ENCODE measurements around the gene PGAP3.

Gene PGAP3

GRCh38 chr17:39709319-39709997, 21.6 kb upstream of the PGAP3 start:
- Histone ChIP-seq H3K79me2 (ENCODE audit: insufficient read depth, low read length) (no peaks in the 10 kb centered on the region), H4K20me1 (ENCODE audit: insufficient read depth, low read length, poor library complexity, severe bottlenecking) (no peaks in the 10 kb centered on the region), H3K36me3 (ENCODE audit: insufficient read depth, low read length) (no peaks in the 10 kb centered on the region), H3F3A (ENCODE audit: low read depth) (no peaks in the 10 kb centered on the region), H3K4me2 (ENCODE audit: low read depth, low read length, poor library complexity, severe bottlenecking) (no peak overlapping the region), H2AFZ (ENCODE audit: low read length) (no peak overlapping the region), H3K9me2 (replicated peaks; ENCODE audit: low read depth, low read length) (no peaks in the 10 kb centered on the region), H3K9me3 (ENCODE audit: insufficient read depth, low read depth, low read length) (no peaks in the 10 kb centered on the region), H3K9ac (ENCODE audit: low read depth, low read length, poor library complexity, severe bottlenecking) (no peak overlapping the region), H3K4me3 (ENCODE audit: low read length, poor library complexity, severe bottlenecking) (no peak overlapping the region), H3K27me3 (ENCODE audit: insufficient read depth, low read length, poor library complexity, severe bottlenecking) (no peaks in the 10 kb centered on the region), H3K4me1 (ENCODE audit: insufficient read depth, low read length, poor library complexity, severe bottlenecking) (peaks cover 16% of the 10 kb centered on the region)
- TF ChIP-seq EZH2phosphoT487 (IDR thresholded peaks at IDR 0.05; ENCODE audit: borderline replicate concordance) (no peak), CTCF (conservative IDR thresholded peaks at IDR 0.05; ENCODE audit: low read length) (no peak)

GRCh38 chr17:39706921-39707337, 19.1 kb upstream of the PGAP3 start:
- H3K36me3 ChIP-seq (ENCODE audit: insufficient read depth, low read length): no peaks in the 10 kb centered on the region
- H3K4me1 ChIP-seq (ENCODE audit: insufficient read depth, low read length, poor library complexity, severe bottlenecking): peaks cover 16% of the 10 kb centered on the region
- no peaks in the 10 kb centered on the region for H3K9me3 ChIP-seq (ENCODE audit: insufficient read depth, low read depth, low read length)
- H3K9me2 ChIP-seq (replicated peaks; ENCODE audit: low read depth, low read length): no peaks in the 10 kb centered on the region
- no peaks in the 10 kb centered on the region for H3F3A ChIP-seq (ENCODE audit: low read depth)
- TF ChIP-seq EZH2phosphoT487 (IDR thresholded peaks at IDR 0.05; ENCODE audit: borderline replicate concordance) (no peak), CTCF (conservative IDR thresholded peaks at IDR 0.05; ENCODE audit: low read length) (no peak)
- no peak overlapping the region for H2AFZ ChIP-seq (ENCODE audit: low read length)
- no peaks in the 10 kb centered on the region for H3K27me3 ChIP-seq (ENCODE audit: insufficient read depth, low read length, poor library complexity, severe bottlenecking)
- H4K20me1 ChIP-seq (ENCODE audit: insufficient read depth, low read length, poor library complexity, severe bottlenecking): no peaks in the 10 kb centered on the region
- no peak overlapping the region for H3K9ac ChIP-seq (ENCODE audit: low read depth, low read length, poor library complexity, severe bottlenecking)
- H3K4me3 ChIP-seq (ENCODE audit: low read length, poor library complexity, severe bottlenecking): no peak overlapping the region
- no peaks in the 10 kb centered on the region for H3K79me2 ChIP-seq (ENCODE audit: insufficient read depth, low read length)
- no peak overlapping the region for H3K4me2 ChIP-seq (ENCODE audit: low read depth, low read length, poor library complexity, severe bottlenecking)

GRCh38 chr17:39706383-39706782, 18.5 kb upstream of the PGAP3 start:
- TF ChIP-seq EZH2phosphoT487 (IDR thresholded peaks at IDR 0.05; ENCODE audit: borderline replicate concordance): no peak
- TF ChIP-seq CTCF (conservative IDR thresholded peaks at IDR 0.05; ENCODE audit: low read length): no peak
- H3K36me3 ChIP-seq (ENCODE audit: insufficient read depth, low read length): no peaks in the 10 kb centered on the region

More at GRCh38 chr17:39706383-39706782, 18.5 kb upstream of the PGAP3 start:
- H3K79me2 ChIP-seq (ENCODE audit: insufficient read depth, low read length): no peaks in the 10 kb centered on the region
- no peaks in the 10 kb centered on the region for H4K20me1 ChIP-seq (ENCODE audit: insufficient read depth, low read length, poor library complexity, severe bottlenecking)
- no peak overlapping the region for H3K9ac ChIP-seq (ENCODE audit: low read depth, low read length, poor library complexity, severe bottlenecking)
- H3K4me3 ChIP-seq (ENCODE audit: low read length, poor library complexity, severe bottlenecking): no peak overlapping the region
- no peaks in the 10 kb centered on the region for H3K27me3 ChIP-seq (ENCODE audit: insufficient read depth, low read length, poor library complexity, severe bottlenecking)
- H2AFZ ChIP-seq (ENCODE audit: low read length): no peak overlapping the region
- H3K4me1 ChIP-seq (ENCODE audit: insufficient read depth, low read length, poor library complexity, severe bottlenecking): peaks cover 16% of the 10 kb centered on the region
- no peak overlapping the region for H3K4me2 ChIP-seq (ENCODE audit: low read depth, low read length, poor library complexity, severe bottlenecking)
- H3K9me2 ChIP-seq (replicated peaks; ENCODE audit: low read depth, low read length): no peaks in the 10 kb centered on the region
- H3K9me3 ChIP-seq (ENCODE audit: insufficient read depth, low read depth, low read length): no peaks in the 10 kb centered on the region
- H3F3A ChIP-seq (ENCODE audit: low read depth): no peaks in the 10 kb centered on the region

Data from Loucy (cell line).